ENCODE measurements around the gene CDPF1. TPM values are rescaled to one million over a fixed set of nuclear protein-coding genes. Genes with fewer than 3 reads are reported as not detected.

Gene CDPF1
- total RNA-seq, 2 donors from 2014 or later = 9.7 to 11.9 TPM

GRCh38 chr22:46213052-46213451 is 37.0 kb downstream of the CDPF1 start:
- Histone ChIP-seq H3K36me3 (peaks cover 41% of the 10 kb centered on the region), H3K4me3 (no peak overlapping the region), H3K4me1 (no peaks in the 10 kb centered on the region), H3K27me3 (no peaks in the 10 kb centered on the region), H3K9me3 (peaks cover 0 to 17% of the 10 kb centered on the region in 2 donors), H3K27ac (no peak overlapping the region)
- DNase-seq (ENCODE audit: low spot score) = no peak
- no peak for TF ChIP-seq CTCF (IDR thresholded peaks at IDR 0.05)

- Histone ChIP-seq H3K27ac (no peak overlapping the region), H3K4me3 (no peak overlapping the region), H3K27me3 (no peaks in the 10 kb centered on the region), H3K9me3 (peaks cover 0 to 20% of the 10 kb centered on the region in 2 donors), H3K36me3 (peaks cover 38% of the 10 kb centered on the region), H3K4me1 (no peaks in the 10 kb centered on the region)
- TF ChIP-seq CTCF (IDR thresholded peaks at IDR 0.05) = no peak
- DNase-seq (ENCODE audit: low spot score) = no peak
These were observed 37.9 kb downstream of the CDPF1 start for GRCh38 chr22:46212195-46212594.

GRCh38 chr22:46209262-46209661 is 40.8 kb downstream of the CDPF1 start:
- Histone ChIP-seq H3K27ac (no peak overlapping the region), H3K4me1 (no peaks in the 10 kb centered on the region), H3K9me3 (peaks cover 0 to 20% of the 10 kb centered on the region in 2 donors), H3K36me3 (peaks cover 21% of the 10 kb centered on the region), H3K27me3 (no peaks in the 10 kb centered on the region), H3K4me3 (no peak overlapping the region)
- no peak for DNase-seq (ENCODE audit: low spot score)
- TF ChIP-seq CTCF (IDR thresholded peaks at IDR 0.05) = no peak

GRCh38 chr22:46203601-46203980 is 46.5 kb downstream of the CDPF1 start:
- Histone ChIP-seq H3K27ac (no peak overlapping the region), H3K36me3 (peaks cover 24% of the 10 kb centered on the region), H3K9me3 (peaks cover 0 to 7% of the 10 kb centered on the region in 2 donors), H3K4me1 (peaks cover 0 to 11% of the 10 kb centered on the region in 2 donors), H3K27me3 (no peaks in the 10 kb centered on the region), H3K4me3 (no peak overlapping the region)
- DNase-seq (ENCODE audit: low spot score) = no peak
- no peak for TF ChIP-seq CTCF (IDR thresholded peaks at IDR 0.05)

GRCh38 chr22:46202897-46203600 is 47.0 kb downstream of the CDPF1 start:
- Histone ChIP-seq H3K4me3 (no peak overlapping the region), H3K27ac (no peak overlapping the region), H3K4me1 (peaks cover 0 to 11% of the 10 kb centered on the region in 2 donors), H3K36me3 (peaks cover 29% of the 10 kb centered on the region), H3K27me3 (no peaks in the 10 kb centered on the region), H3K9me3 (peaks cover 0 to 3% of the 10 kb centered on the region in 2 donors)
- DNase-seq (ENCODE audit: low spot score) = no peak
- TF ChIP-seq CTCF (IDR thresholded peaks at IDR 0.05) = no peak
